ENCODE measurements around the gene IGF1. TPM values are rescaled to one million over a fixed set of nuclear protein-coding genes. Genes with fewer than 3 reads are reported as not detected.

Gene IGF1
- total RNA-seq, 6 experiments from 2014 or later = 0.34 to 0.81 (median 0.51) TPM; not detected in 2

- Mint-ChIP-seq H3K9me3 (no peaks in the 10 kb centered on the region), H3K27ac (no peak overlapping the region), H3K4me3 (no peak overlapping the region), H3K27me3 (ENCODE audit: insufficient read depth) (no peaks in the 10 kb centered on the region), H3K4me1 (ENCODE audit: low read depth) (peaks cover 10% of the 10 kb centered on the region), H3K36me3 (ENCODE audit: low read depth) (no peaks in the 10 kb centered on the region)
- TF ChIP-seq CTCF (IDR thresholded peaks at IDR 0.05) = no peak
- no peak for DNase-seq
Measured at GRCh38 chr12:102474438-102475064, 5.8 kb downstream of the IGF1 start.

- no peak for DNase-seq
- no peak for TF ChIP-seq CTCF (IDR thresholded peaks at IDR 0.05)
- Mint-ChIP-seq H3K9me3 (no peaks in the 10 kb centered on the region), H3K36me3 (ENCODE audit: low read depth) (no peaks in the 10 kb centered on the region), H3K27me3 (ENCODE audit: insufficient read depth) (peaks cover 3% of the 10 kb centered on the region; the same call in 1 of the 2 replicates), H3K27ac (no peak overlapping the region), H3K4me1 (ENCODE audit: low read depth) (peaks cover 10% of the 10 kb centered on the region), H3K4me3 (no peak overlapping the region)
Measured at GRCh38 chr12:102472496-102472895, 7.9 kb downstream of the IGF1 start.

GRCh38 chr12:102471556-102471955 lies 8.8 kb downstream of the IGF1 start:
- Mint-ChIP-seq H3K4me3 (no peak overlapping the region), H3K27ac (no peak overlapping the region), H3K4me1 (ENCODE audit: low read depth) (peaks cover 10% of the 10 kb centered on the region), H3K9me3 (no peaks in the 10 kb centered on the region), H3K36me3 (ENCODE audit: low read depth) (no peaks in the 10 kb centered on the region), H3K27me3 (ENCODE audit: insufficient read depth) (peaks cover 3% of the 10 kb centered on the region; the same call in 1 of the 2 replicates)
- TF ChIP-seq CTCF (IDR thresholded peaks at IDR 0.05) = no peak
- no peak for DNase-seq

- no peak for DNase-seq
- H3K9me3 Mint-ChIP-seq = no peaks in the 10 kb centered on the region
- peaks cover 10% of the 10 kb centered on the region for H3K4me1 Mint-ChIP-seq (ENCODE audit: low read depth)
- no peak overlapping the region for H3K4me3 Mint-ChIP-seq
- H3K27ac Mint-ChIP-seq = no peak overlapping the region
- no peak for TF ChIP-seq CTCF (IDR thresholded peaks at IDR 0.05)
- no peaks in the 10 kb centered on the region for H3K36me3 Mint-ChIP-seq (ENCODE audit: low read depth)
- peaks cover 3% of the 10 kb centered on the region; the same call in 1 of the 2 replicates for H3K27me3 Mint-ChIP-seq (ENCODE audit: insufficient read depth)
Measured at GRCh38 chr12:102470945-102471344, 9.4 kb downstream of the IGF1 start.

- no peak for DNase-seq
- H3K27me3 Mint-ChIP-seq (ENCODE audit: insufficient read depth) = peaks cover 3% of the 10 kb centered on the region; the same call in 1 of the 2 replicates
Measured at GRCh38 chr12:102468261-102468915, 12.0 kb downstream of the IGF1 start.

More at GRCh38 chr12:102468261-102468915, 12.0 kb downstream of the IGF1 start:
- Mint-ChIP-seq H3K4me1 (ENCODE audit: low read depth) (peaks cover under 1% of the 10 kb centered on the region), H3K9me3 (no peaks in the 10 kb centered on the region), H3K36me3 (ENCODE audit: low read depth) (no peaks in the 10 kb centered on the region), H3K27ac (no peak overlapping the region), H3K4me3 (no peak overlapping the region)
- TF ChIP-seq CTCF (IDR thresholded peaks at IDR 0.05) = no peak

Data from HFFc6 (cell line).